Activated B cell treated with CpG ODN at 0.5 μM for 24 hours (primary cell): Measurements from ENCODE around the gene PDE5A. TPM values are rescaled to one million over a fixed set of nuclear protein-coding genes. Genes with fewer than 3 reads are reported as not detected.

ENCODE experiments used
- ATAC-seq: fragments of 200-7000 bp; cut with Tn5 transposase; one replicate; pipeline ENCODE4 v1.10.0; 2021; ENCODE audit warnings: low read depth, mild to moderate bottlenecking, moderate library complexity
- CTCF ChIA-PET: fragments of 350-600 bp; sonication (Branson Sonifier 250); formaldehyde crosslinking; loops from one replicate; lab custom pipeline; 2021; ENCODE audit warnings: antibody characterized with exemption; lab: Charles Lee
- POLR2A ChIA-PET: fragments of 350-600 bp; sonication (Branson Sonifier 250); formaldehyde crosslinking; loops from one replicate; lab custom pipeline; 2021; ENCODE audit warnings: antibody characterized with exemption; lab: Charles Lee
- DNase-seq: peaks from one replicate; pipeline ENCODE4 v3.0.0; 2022
- H3K27ac Mint-ChIP-seq: one replicate; pipeline ENCODE4 v1.8.0; 2020; ENCODE audit warnings: mixed read lengths
- H3K27me3 Mint-ChIP-seq: one replicate; pipeline ENCODE4 v1.8.0; 2021; ENCODE audit warnings: mixed read lengths
- H3K36me3 Mint-ChIP-seq: one replicate; pipeline ENCODE4 v1.8.0; 2021; ENCODE audit warnings: low read depth, mixed read lengths
- H3K4me1 Mint-ChIP-seq: one replicate; pipeline ENCODE4 v1.8.0; 2021; ENCODE audit warnings: mixed read lengths
- H3K4me3 Mint-ChIP-seq: one replicate; pipeline ENCODE4 v1.8.0; 2020; ENCODE audit warnings: mild to moderate bottlenecking, mixed read lengths
- H3K9me3 Mint-ChIP-seq: one replicate; pipeline ENCODE4 v1.8.0; 2020; ENCODE audit warnings: mixed read lengths
- CTCF ChIP-seq: fragments of 200-600 bp; IDR thresholded peaks from one replicate; pipeline ENCODE4 v1.8.0; 2022; ENCODE audit warnings: antibody characterized with exemption, mild to moderate bottlenecking
- intact Hi-C: fragments of 100-400 bp; cut with micrococcal nuclease; formaldehyde crosslinking; loops from one replicate; pipeline ENCODE4 v1.15.1; 2024
- total RNA-seq: library from RNA; stranded (reverse); gene quantifications from 2 replicates; pipeline ENCODE4 v1.2.3, GENCODE V29; 2022

The PDE5A gene
- total RNA-seq, 1 donor from 2014 or later = 0.47 TPM

GRCh38 chr4:119525771-119526712 lies 102.6 kb downstream of the PDE5A start:
- ChIA-PET POLR2A (no interaction called here), CTCF (no interaction called here)
- Mint-ChIP-seq H3K4me3 (no peak overlapping the region), H3K36me3 (peaks cover 4% of the 10 kb centered on the region), H3K27ac (no peak overlapping the region), H3K27me3 (no peaks in the 10 kb centered on the region), H3K4me1 (no peaks in the 10 kb centered on the region), H3K9me3 (no peaks in the 10 kb centered on the region)
- TF ChIP-seq CTCF = no peak
- DNase-seq (no peak), ATAC-seq (no peak)
- intact Hi-C loops = no loop called here

- peaks cover 8% of the 10 kb centered on the region for H3K36me3 Mint-ChIP-seq
- ChIA-PET POLR2A (no interaction called here), CTCF (no interaction called here)
- no peak overlapping the region for H3K4me3 Mint-ChIP-seq
- DNase-seq (no peak), ATAC-seq (no peak)
- TF ChIP-seq CTCF = no peak
- H3K27ac Mint-ChIP-seq = no peak overlapping the region
- H3K4me1 Mint-ChIP-seq = no peaks in the 10 kb centered on the region
- H3K27me3 Mint-ChIP-seq = no peaks in the 10 kb centered on the region
- intact Hi-C loops = no loop called here
- H3K9me3 Mint-ChIP-seq = no peaks in the 10 kb centered on the region
Measured at GRCh38 chr4:119525005-119525749, 103.4 kb downstream of the PDE5A start.

DNA sequence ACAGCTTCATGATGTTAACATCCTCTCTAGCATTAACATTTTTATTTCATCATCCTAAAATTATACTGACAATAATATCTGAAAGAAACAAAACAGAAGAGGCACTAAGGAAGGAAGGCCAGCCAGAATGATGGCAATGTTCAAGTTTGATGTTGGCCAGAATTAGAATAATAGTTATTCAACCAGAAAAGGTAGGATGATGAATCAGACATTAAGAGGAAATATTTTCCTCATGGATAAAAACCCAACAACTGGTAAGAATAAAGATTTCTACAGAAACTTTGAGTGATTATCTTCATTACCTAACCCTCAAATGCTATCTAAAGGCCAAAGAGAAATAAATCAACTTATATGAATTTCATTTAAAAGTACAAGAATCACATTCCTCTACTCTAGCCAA lies 105.2 kb downstream of the PDE5A start:
- Mint-ChIP-seq H3K36me3 (peaks cover 19% of the 10 kb centered on the region), H3K9me3 (no peaks in the 10 kb centered on the region), H3K4me3 (no peak overlapping the region), H3K27me3 (no peaks in the 10 kb centered on the region), H3K27ac (no peak overlapping the region), H3K4me1 (no peaks in the 10 kb centered on the region)
- DNase-seq = no peak
- TF ChIP-seq CTCF = no peak
- intact Hi-C loops = no loop called here
- ChIA-PET CTCF (no interaction called here), POLR2A (no interaction called here)
- ATAC-seq = no peak

GRCh38 chr4:119521268-119521667 lies 107.3 kb downstream of the PDE5A start:
- TF ChIP-seq CTCF = no peak
- ATAC-seq (no peak), DNase-seq (no peak)
- H3K36me3 Mint-ChIP-seq = peaks cover 32% of the 10 kb centered on the region
- no peaks in the 10 kb centered on the region for H3K27me3 Mint-ChIP-seq
- CTCF ChIA-PET = no interaction called here
- H3K9me3 Mint-ChIP-seq = no peaks in the 10 kb centered on the region
- H3K27ac Mint-ChIP-seq = no peak overlapping the region
- no peaks in the 10 kb centered on the region for H3K4me1 Mint-ChIP-seq
- H3K4me3 Mint-ChIP-seq = no peak overlapping the region
- intact Hi-C loops = no loop called here
- POLR2A ChIA-PET = no interaction called here

- Mint-ChIP-seq H3K9me3 (no peaks in the 10 kb centered on the region), H3K27ac (no peak overlapping the region), H3K27me3 (no peaks in the 10 kb centered on the region), H3K36me3 (peaks cover 33% of the 10 kb centered on the region), H3K4me1 (no peaks in the 10 kb centered on the region), H3K4me3 (no peak overlapping the region)
- ChIA-PET POLR2A (no interaction called here), CTCF (no interaction called here)
- DNase-seq (no peak), ATAC-seq (no peak)
- intact Hi-C loops = no loop called here
- no peak for TF ChIP-seq CTCF
Measured at GRCh38 chr4:119518915-119519410, 109.6 kb downstream of the PDE5A start.
